H1 (cell line): Measurements from ENCODE around the gene TWIST2. TPM values are rescaled to one million over a fixed set of nuclear protein-coding genes. Genes with fewer than 3 reads are reported as not detected.

Source experiments
- CTCF ChIA-PET: fragments of 300-600 bp; sonication (Branson Sonifier 250); formaldehyde crosslinking; loops from one replicate; lab custom pipeline; 2021; ENCODE audit not compliant: partially characterized antibody; lab: Charles Lee
- POLR2A ChIA-PET: fragments of 300-600 bp; sonication (Branson Sonifier 250); formaldehyde crosslinking; loops from one replicate; lab custom pipeline; 2021; ENCODE audit warnings: inconsistent platforms; ENCODE audit not compliant: partially characterized antibody; lab: Charles Lee
- DNase-seq, 2 experiments: peaks; one replicate each; pipeline versions ENCODE4 v3.0.0 to v3.0.0-alpha.2; 2010 to 2022; ENCODE audit warnings: low spot score in 2 of 2, low read depth in 1 of 2, mixed read lengths in 1 of 2
- FAIRE-seq: peaks from 2 replicates; lab custom pipeline; 2011; peaks lifted over from hg19 to GRCh38; lab: Jason Lieb, UNC
- H2AFZ ChIP-seq: 2 replicates; pipeline ENCODE4 v1.8.1; 2012; ENCODE audit warnings: low read length, inconsistent platforms
- H2AK5ac ChIP-seq: 2 replicates; pipeline ENCODE4 v1.6.1; 2013; ENCODE audit warnings: low read depth, low read length
- H2BK120ac ChIP-seq: replicated peaks from 2 replicates; pipeline ENCODE3; 2013; ENCODE audit warnings: low read depth, low read length, inconsistent platforms
- H2BK12ac ChIP-seq: 2 replicates; pipeline ENCODE4 v1.6.1; 2013; ENCODE audit warnings: low read depth, low read length
- H2BK15ac ChIP-seq: 2 replicates; pipeline ENCODE4 v1.6.1; 2013; ENCODE audit warnings: low read length
- H2BK20ac ChIP-seq: 2 replicates; pipeline ENCODE4 v1.6.1; 2013; ENCODE audit warnings: low read length
- H2BK5ac ChIP-seq: 2 replicates; pipeline ENCODE4 v1.6.1; 2013; ENCODE audit warnings: low read depth, low read length
- H3K14ac ChIP-seq: 2 replicates; pipeline ENCODE4 v1.6.1; 2013; ENCODE audit warnings: inconsistent platforms; ENCODE audit not compliant: insufficient read length
- H3K18ac ChIP-seq: 2 replicates; pipeline ENCODE4 v1.6.1; 2013; ENCODE audit warnings: low read length; ENCODE audit errors: extremely low read depth
- H3K23ac ChIP-seq: 2 replicates; pipeline ENCODE4 v1.6.1; 2013; ENCODE audit warnings: inconsistent platforms; ENCODE audit not compliant: insufficient read length
- H3K23me2 ChIP-seq: 2 replicates; pipeline ENCODE4 v1.6.1; 2013; ENCODE audit warnings: low read depth, low read length
- H3K27ac ChIP-seq: 2 replicates; pipeline ENCODE4 v1.6.1; 2011; ENCODE audit warnings: low read depth, low read length, inconsistent platforms
- H3K27me3 ChIP-seq, 4 experiments: replicated peaks in 1 of 4; 1 replicate in 1 of 4; 2 replicates in 3 of 4; pipeline versions ENCODE4 v1.6.1 to v1.8.1; 2011 to 2013; ENCODE audit warnings: low read length in 3 of 4, mild to moderate bottlenecking in 3 of 4, inconsistent platforms in 2 of 4, mixed read lengths in 2 of 4, moderate library complexity in 1 of 4; ENCODE audit not compliant: control insufficient read depth in 3 of 4, insufficient read depth in 3 of 4; ENCODE audit errors: extremely low read depth in 1 of 4
- H3K36me3 ChIP-seq, 4 experiments: 2 replicates each; pipeline versions ENCODE4 v1.6.1 to v1.8.1; 2011 to 2013; ENCODE audit warnings: mild to moderate bottlenecking in 4 of 4, low read length in 3 of 4, moderate library complexity in 2 of 4, control low read depth in 1 of 4, inconsistent platforms in 1 of 4; ENCODE audit not compliant: insufficient read depth in 4 of 4, control insufficient read depth in 2 of 4
- H3K4ac ChIP-seq: replicated peaks from 2 replicates; pipeline ENCODE3; 2013; ENCODE audit warnings: low read length, low read depth, mixed read lengths, inconsistent platforms; ENCODE audit not compliant: insufficient read length
- H3K4me1 ChIP-seq, 4 experiments: replicated peaks in 1 of 4; 1 replicate in 1 of 4; 2 replicates in 3 of 4; pipeline versions ENCODE4 v1.6.1 to v1.8.1; 2011 to 2013; ENCODE audit warnings: low read length in 3 of 4, inconsistent platforms in 2 of 4, mixed read lengths in 1 of 4; ENCODE audit not compliant: insufficient read depth in 4 of 4, control insufficient read depth in 3 of 4
- H3K4me2 ChIP-seq, 2 experiments: 2 replicates each; pipeline versions ENCODE4 v1.6.1 to v1.8.1; 2011 to 2013; ENCODE audit warnings: low read depth in 2 of 2, low read length in 2 of 2, control low read depth in 1 of 2, inconsistent platforms in 1 of 2, mild to moderate bottlenecking in 1 of 2; ENCODE audit not compliant: insufficient read depth in 1 of 2
- H3K4me3 ChIP-seq, 4 experiments: fragments of 200-600, 300-600 bp in 1 of 4; sonication (generic), shearing (Covaris generic), sonication (Bioruptor Twin) in 1 of 4; 2 replicates each; pipeline versions ENCODE4 v1.5.1 to v1.8.1; 2011 to 2016; ENCODE audit warnings: low read length in 4 of 4, low read depth in 3 of 4, control low read depth in 2 of 4, inconsistent platforms in 2 of 4, mild to moderate bottlenecking in 2 of 4, mixed read lengths in 1 of 4, moderate library complexity in 1 of 4; ENCODE audit not compliant: insufficient read depth in 2 of 4; ENCODE audit errors: extremely low read depth in 1 of 4
- H3K56ac ChIP-seq: replicated peaks from 2 replicates; pipeline ENCODE3; 2013; ENCODE audit warnings: low read depth, mild to moderate bottlenecking, mixed read lengths, low read length, inconsistent platforms; ENCODE audit not compliant: insufficient read length
- H3K79me1 ChIP-seq: 2 replicates; pipeline ENCODE4 v1.6.1; 2013; ENCODE audit warnings: low read depth, low read length, control low read depth
- H3K79me2 ChIP-seq, 2 experiments: 2 replicates each; pipeline versions ENCODE4 v1.6.1 to v1.8.1; 2012 to 2013; ENCODE audit warnings: low read length in 2 of 2, mild to moderate bottlenecking in 2 of 2, inconsistent platforms in 1 of 2; ENCODE audit not compliant: insufficient read depth in 2 of 2, control insufficient read depth in 1 of 2
- H3K9ac ChIP-seq, 4 experiments: replicated peaks in 1 of 4; 1 replicate in 1 of 4; 2 replicates in 3 of 4; pipeline versions ENCODE4 v1.6.1 to v1.8.1; 2011 to 2013; ENCODE audit warnings: low read depth in 3 of 4, low read length in 3 of 4, control low read depth in 2 of 4, mild to moderate bottlenecking in 2 of 4, moderate library complexity in 2 of 4, inconsistent platforms in 1 of 4; ENCODE audit errors: extremely low read depth in 1 of 4
- H3K9me3 ChIP-seq, 2 experiments: 2 replicates each; pipeline versions ENCODE4 v1.6.1 to v1.8.1; 2012 to 2013; ENCODE audit warnings: mild to moderate bottlenecking in 2 of 2, moderate library complexity in 2 of 2, control low read depth in 1 of 2, inconsistent platforms in 1 of 2, low read depth in 1 of 2, low read length in 1 of 2, mixed read lengths in 1 of 2; ENCODE audit not compliant: insufficient read depth in 2 of 2
- H4K20me1 ChIP-seq, 2 experiments: replicated peaks in 1 of 2; 2 replicates each; pipeline versions ENCODE3 to v1.8.1; 2011 to 2013; ENCODE audit warnings: inconsistent platforms in 2 of 2, low read length in 2 of 2, mild to moderate bottlenecking in 1 of 2; ENCODE audit not compliant: insufficient read depth in 2 of 2, control insufficient read depth in 1 of 2
- H4K5ac ChIP-seq: 2 replicates; pipeline ENCODE4 v1.6.1; 2013; ENCODE audit warnings: low read length, low read depth, mixed read lengths, inconsistent platforms; ENCODE audit not compliant: insufficient read length
- H4K8ac ChIP-seq: 2 replicates; pipeline ENCODE4 v1.8.0; 2013; ENCODE audit warnings: mild to moderate bottlenecking, moderate library complexity, low read length, inconsistent platforms; ENCODE audit not compliant: insufficient read depth; ENCODE audit errors: extremely low read depth
- H4K91ac ChIP-seq: replicated peaks from 2 replicates; pipeline ENCODE3; 2013; ENCODE audit warnings: low read length, mixed read lengths, inconsistent platforms; ENCODE audit not compliant: insufficient read length
- CHD1 ChIP-seq: IDR thresholded peaks from 2 replicates; pipeline ENCODE4 v1.6.1; 2012; ENCODE audit warnings: low read depth, low read length, improper control_type of control experiment
- CTCF ChIP-seq, 3 experiments: IDR thresholded peaks; 1 replicate in 2 of 3; 2 replicates in 1 of 3; pipeline versions ENCODE4 v1.5.1 to v1.6.1; 2011; ENCODE audit warnings: low read length in 3 of 3, mild to moderate bottlenecking in 3 of 3, inconsistent platforms in 2 of 3, low read depth in 1 of 3, moderate library complexity in 1 of 3; ENCODE audit not compliant: insufficient read depth in 1 of 3; ENCODE audit errors: control extremely low read depth in 1 of 3
- MAFK ChIP-seq: IDR thresholded peaks from 2 replicates; pipeline ENCODE4 v1.6.1; 2012; ENCODE audit warnings: low read depth, mild to moderate bottlenecking, improper control_type of control experiment, low read length
- WGBS, 2 experiments: shearing (Covaris generic) in 1 of 2; methylation state at CpG; one replicate each; pipeline versions ENCODE4 v1.1.6 to v1.1.7; 2013 to 2015; ENCODE audit warnings: low lambda C conversion rate in 2 of 2, mixed read lengths in 2 of 2, inconsistent platforms in 1 of 2, low coverage in 1 of 2, missing lambda C conversion rate in 1 of 2; ENCODE audit not compliant: insufficient replicate concordance in 2 of 2, insufficient coverage in 1 of 2, insufficient read length in 1 of 2; ENCODE audit errors: extremely low coverage in 1 of 2, missing lambda C conversion rate in 1 of 2; 5-methylcytosine and 5-hydroxymethylcytosine counted together
- polyA plus RNA-seq, 7 experiments: library from polyadenylated mRNA; depleted of rRNA in 3 of 7; stranded (reverse) in 5 of 7; unstranded in 2 of 7; fragments of >200 nt in 5 of 7; fragments of 200-250 nt in 2 of 7; gene quantifications; 1 replicate in 5 of 7; 2 replicates in 1 of 7; 4 replicates in 1 of 7; pipeline versions ENCODE4 v1.2.1 to v1.2.3, GENCODE V29; 2011 to 2013; ENCODE audit warnings: missing spikeins in 2 of 7, mixed read lengths in 2 of 7
- total RNA-seq: library from RNA; stranded (reverse); fragmentation: NEBNext Ultra II Directional; extraction: Animal tissue kit (Norgen Biotek cat#: 25700); gene quantifications from 2 replicates; pipeline ENCODE4 v1.2.1, GENCODE V29; 2021

TWIST2 gene
- total and polyA plus RNA-seq, 2 of the 8 experiments (the other 6 are each of a cell fraction or from before 2014, with no cell fraction given), result 2.6 to 4.3 TPM

- H3K9ac ChIP-seq, result no peak overlapping the region
- H3K23me2 ChIP-seq, result no peaks in the 10 kb centered on the region
- no peak overlapping the region for H4K5ac ChIP-seq
- WGBS, 2 experiments, result 91% methylated on average over 2 of the region's 2 CpGs; no CpG with 5 or more reads in 1 of the 2 experiments
- H3K36me3 ChIP-seq, result no peaks in the 10 kb centered on the region
- no peak overlapping the region for H2BK15ac ChIP-seq
- H3K4me3 ChIP-seq, result no peak overlapping the region
- no peak overlapping the region for H3K4ac ChIP-seq
- DNase-seq (peak in 1 of 2 experiments; percentile 31), FAIRE-seq (no peak)
- ChIA-PET POLR2A (no interaction called here), CTCF (no interaction called here)
- H2BK20ac ChIP-seq, result no peak overlapping the region
- H3K14ac ChIP-seq, result no peak overlapping the region
- no peak overlapping the region for H3K23ac ChIP-seq
- H4K8ac ChIP-seq, result no peak overlapping the region
- H2AFZ ChIP-seq, result no peak overlapping the region
- H3K27ac ChIP-seq, result no peak overlapping the region
- no peak overlapping the region for H4K91ac ChIP-seq
- H3K9me3 ChIP-seq, result no peaks in the 10 kb centered on the region
- H3K18ac ChIP-seq, result no peak overlapping the region
- H3K27me3 ChIP-seq, result peaks cover 1 to 12% (median 9%) of the 10 kb centered on the region in 4 experiments; a peak in 6 of 7 replicates
- no peak overlapping the region for H2BK12ac ChIP-seq
- no peak overlapping the region for H2BK5ac ChIP-seq
- H4K20me1 ChIP-seq, result no peaks in the 10 kb centered on the region
- H2AK5ac ChIP-seq, result no peak overlapping the region
- H2BK120ac ChIP-seq, result no peak overlapping the region
- H3K79me1 ChIP-seq, result no peaks in the 10 kb centered on the region
- no peak overlapping the region for H3K56ac ChIP-seq
- peak in 2 of 3 experiments; percentile 0 to 5; a peak in 3 of 4 replicates for TF ChIP-seq CTCF (IDR thresholded peaks at IDR 0.05; ENCODE audit: control extremely low read depth in 1 of 3, insufficient read depth in 1 of 3, low read depth in 1 of 3, low read length in 3 of 3)
- 0 out of 2 replicates have a peak, but pooled peaks have one; percentile 7 for TF ChIP-seq MAFK
- TF ChIP-seq CHD1, result no peak
- no peaks in the 10 kb centered on the region for H3K79me2 ChIP-seq
- no peak overlapping the region for H3K4me2 ChIP-seq
- no peaks in the 10 kb centered on the region for H3K4me1 ChIP-seq
Observed at GRCh38 chr2:238839428-238839827, 8.5 kb upstream of the TWIST2 start.
